K562 (cell line): Measurements from ENCODE around the gene GLP2R. TPM values are rescaled to one million over a fixed set of nuclear protein-coding genes. Genes with fewer than 3 reads are reported as not detected.

ENCODE experiments used
- ATAC-seq: fragments of 200-7000 bp; cut with Tn5 transposase; 3 replicates; pipeline ENCODE4 v1.9.1; 2020; ENCODE audit warnings: moderate library complexity
- BruUV-seq: library from RNA; stranded (reverse); fragments of 400-500 nt; replicated peaks from 2 replicates; lab custom pipeline; 2021; lab: Mats Ljungman, UMichigan
- CTCF ChIA-PET: fragments of 300-600 bp; formaldehyde crosslinking; extraction: SDS; loops from one replicate; lab custom pipeline; 2021; ENCODE audit warnings: low intra/inter-chr PET ratio; lab: Yijun Ruan, JAX
- POLR2A ChIA-PET: fragments of 300-600, 350-650 bp; sonication (Branson Sonifier 250); formaldehyde crosslinking; extraction: SDS; loops from one replicate; lab custom pipeline; 2021; ENCODE audit warnings: antibody characterized with exemption, inconsistent platforms; lab: Yijun Ruan, JAX
- DNase-seq, 4 experiments: peaks; one replicate each; pipeline versions ENCODE4 v3.0.0 to v3.0.0-alpha.2; 2011 to 2018; ENCODE audit warnings: low spot score in 3 of 4, mixed read lengths in 3 of 4; ENCODE audit errors: extremely low read depth in 1 of 4
- FAIRE-seq: peaks from 2 replicates; lab custom pipeline; 2011; peaks lifted over from hg19 to GRCh38; lab: Jason Lieb, UNC
- H2AFZ ChIP-seq: 2 replicates; pipeline ENCODE4 v1.6.0; 2011; ENCODE audit warnings: low read depth, low read length, control low read depth, inconsistent platforms
- H3K27ac ChIP-seq: fragments of 200-600 bp; 3 replicates; pipeline ENCODE4 v1.8.0; 2011; ENCODE audit warnings: low read depth, mild to moderate bottlenecking, control low read depth, inconsistent platforms, low read length, moderate library complexity, mixed read lengths; ENCODE audit errors: extremely low read depth
- H3K27me3 ChIP-seq, 2 experiments: fragments of 300-600 bp in 1 of 2; 2 replicates in 1 of 2; 3 replicates in 1 of 2; pipeline versions ENCODE4 v1.6.0 to v1.8.0; 2011; ENCODE audit warnings: inconsistent platforms in 2 of 2, low read length in 2 of 2, mild to moderate bottlenecking in 1 of 2, mixed read lengths in 1 of 2, moderate library complexity in 1 of 2; ENCODE audit not compliant: control insufficient read depth in 2 of 2, insufficient read depth in 2 of 2
- H3K36me3 ChIP-seq: fragments of 300-600 bp; 3 replicates; pipeline ENCODE4 v1.8.0; 2011; ENCODE audit warnings: mild to moderate bottlenecking, low read length, inconsistent platforms; ENCODE audit not compliant: control insufficient read depth, insufficient read depth
- H3K4me1 ChIP-seq, 2 experiments: fragments of 200-600 bp in 1 of 2; replicated peaks in 1 of 2; 2 replicates in 1 of 2; 3 replicates in 1 of 2; pipeline versions ENCODE4 v1.5.1 to v1.8.0; 2011; ENCODE audit warnings: inconsistent platforms in 2 of 2, low read length in 2 of 2, mild to moderate bottlenecking in 1 of 2, mixed read lengths in 1 of 2, moderate library complexity in 1 of 2; ENCODE audit not compliant: control insufficient read depth in 2 of 2, insufficient read depth in 2 of 2
- H3K4me2 ChIP-seq: 2 replicates; pipeline ENCODE4 v1.6.1; 2011; ENCODE audit warnings: low read length, control low read depth, inconsistent platforms, mixed read lengths; ENCODE audit not compliant: insufficient read depth
- H3K4me3 ChIP-seq: fragments of 200-600 bp; sonication (generic), shearing (Covaris generic); 2 replicates; pipeline ENCODE4 v1.5.1; 2016; ENCODE audit warnings: control low read depth, inconsistent platforms
- H3K79me2 ChIP-seq: fragments of 200-600 bp; 3 replicates; pipeline ENCODE4 v1.8.0; 2011; ENCODE audit warnings: low read length, inconsistent platforms; ENCODE audit not compliant: control insufficient read depth, insufficient read depth
- H3K9ac ChIP-seq, 2 experiments: 2 replicates each; pipeline versions ENCODE4 v1.6.0 to v1.6.1; 2011; ENCODE audit warnings: low read depth in 2 of 2, low read length in 2 of 2, control low read depth in 1 of 2, inconsistent platforms in 1 of 2, mild to moderate bottlenecking in 1 of 2, mixed read lengths in 1 of 2; ENCODE audit not compliant: insufficient read depth in 1 of 2
- H3K9me1 ChIP-seq: one replicate; pipeline ENCODE4 v1.6.0; 2011; ENCODE audit warnings: inconsistent platforms, mild to moderate bottlenecking, low read length, moderate library complexity; ENCODE audit not compliant: control insufficient read depth, insufficient read depth
- H3K9me3 ChIP-seq: replicated peaks from 2 replicates; pipeline ENCODE4 v1.5.1; 2011; ENCODE audit warnings: low read depth, low read length, inconsistent platforms; ENCODE audit not compliant: control insufficient read depth, insufficient read depth
- H4K20me1 ChIP-seq: replicated peaks from 2 replicates; pipeline ENCODE4 v1.6.1; 2011; ENCODE audit warnings: low read length, inconsistent platforms, mixed read lengths; ENCODE audit not compliant: control insufficient read depth, insufficient read depth
- ARID1B ChIP-seq: fragments of 450-650 bp; IDR thresholded peaks from 2 replicates; pipeline ENCODE4 v1.6.1; 2016; ENCODE audit warnings: antibody characterized with exemption, mild to moderate bottlenecking, inconsistent platforms
- MXI1 ChIP-seq: IDR thresholded peaks from 2 replicates; pipeline ENCODE4 v1.6.1; 2011; ENCODE audit warnings: low read depth, mild to moderate bottlenecking, improper control_type of control experiment, low read length
- POU5F1 ChIP-seq: fragments of 150-350 bp; IDR thresholded peaks from 2 replicates; pipeline ENCODE4 v1.6.1; 2014; ENCODE audit warnings: borderline replicate concordance, low read length, low read depth, mild to moderate bottlenecking; ENCODE audit not compliant: partially characterized antibody
- TCF3 ChIP-seq: sonication (generic); formaldehyde crosslinking; IDR thresholded peaks from 2 replicates; pipeline ENCODE4 v1.4.0; 2020; ENCODE audit warnings: mild to moderate bottlenecking, missing genetic modification reagents
- ZC3H8 ChIP-seq: fragments of 450-650 bp; IDR thresholded peaks from 2 replicates; pipeline ENCODE4 v1.6.1; 2017
- ZNF445 ChIP-seq: fragments of 250-450 bp; sonication (Bioruptor Pico); IDR thresholded peaks from 2 replicates; pipeline ENCODE4 v1.4.0; 2020; ENCODE audit warnings: low read depth, mild to moderate bottlenecking, moderate library complexity
- WGBS: fragments of 100-300 bp; shearing (Covaris generic); methylation state at CpG from one replicate; pipeline ENCODE4 v1.1.6; 2016; ENCODE audit warnings: low coverage, mixed read lengths; ENCODE audit not compliant: insufficient coverage; ENCODE audit errors: missing lambda C conversion rate; 5-methylcytosine and 5-hydroxymethylcytosine counted together
- in situ Hi-C: fragments of 300-500 bp; cut with MboI; formaldehyde crosslinking; loops from 4 replicates; pipeline ENCODE4 v1.15.0; 2018; ENCODE audit warnings: inconsistent platforms, mixed read lengths
- intact Hi-C: fragments of 100-400 bp; cut with micrococcal nuclease; formaldehyde crosslinking; loops from 2 replicates; pipeline ENCODE4 v1.14.2; 2022
- polyA plus RNA-seq, 8 experiments: library from polyadenylated mRNA; depleted of rRNA in 4 of 8; stranded (reverse) in 5 of 8; unstranded in 3 of 8; fragments of >200 nt; fragmentation: Nextera tagmentation in 2 of 8; fragmentation: Illumina TruSeq in 1 of 8; extraction: Ambion mirVana in 2 of 8; extraction: Trizol in 1 of 8; gene quantifications; 2 replicates each; pipeline versions ENCODE4 v1.2.1 to v1.2.3, GENCODE V29; 2011 to 2014; ENCODE audit warnings: inconsistent platforms in 1 of 8, missing spikeins in 1 of 8
- total RNA-seq, 7 experiments: library from RNA; depleted of rRNA in 6 of 7; stranded (reverse); fragments of >200 nt in 6 of 7; fragmentation: Illumina TruSeq in 2 of 7; extraction: Trizol in 2 of 7; gene quantifications; 2 replicates each; pipeline versions ENCODE4 v1.2.1 to v1.2.3, GENCODE V29; 2011 to 2021; ENCODE audit warnings: low replicate concordance in 1 of 7
- TF ChIP-seq, protein P1 (sequence below): fragments of 200-600 bp; sonication (generic); IDR thresholded peaks from one replicate; pipeline ENCODE4 v1.6.1; 2012; ENCODE audit warnings: mild to moderate bottlenecking, low read depth, low read length, inconsistent platforms
- TF ChIP-seq, protein P2 (sequence below), 2 experiments: fragments of 200-800 bp in 1 of 2; sonication (Bioruptor generic) in 1 of 2; sonication (generic) in 1 of 2; formaldehyde crosslinking in 1 of 2; IDR thresholded peaks in 1 of 2; conservative IDR thresholded peaks in 1 of 2; 2 replicates each; pipeline versions ENCODE4 v1.5.0 to v1.6.1; 2016 to 2020; ENCODE audit warnings: missing compliant biosample characterization in 1 of 2, missing genetic modification characterization in 1 of 2, missing genetic modification reagents in 1 of 2

Gene GLP2R
- total and polyA plus RNA-seq, 9 of the 15 experiments (the other 6 are each of a cell fraction or from before 2014, with no cell fraction given), result not detected

GRCh38 chr17:9917131-9917530 lies 91.4 kb downstream of the GLP2R start:
- H3K9me1 ChIP-seq, result no peaks in the 10 kb centered on the region
- H3K4me1 ChIP-seq, result no peaks in the 10 kb centered on the region
- no peak overlapping the region for H3K9ac ChIP-seq
- CTCF ChIA-PET, result no interaction called here
- TF ChIP-seq TCF3 (no peak), POU5F1 (no peak), ARID1B (no peak), ZNF445 (CRISPR knock-in tag) (no peak), ZC3H8 (no peak), MXI1 (no peak)
- TF ChIP-seq, protein P1, sequence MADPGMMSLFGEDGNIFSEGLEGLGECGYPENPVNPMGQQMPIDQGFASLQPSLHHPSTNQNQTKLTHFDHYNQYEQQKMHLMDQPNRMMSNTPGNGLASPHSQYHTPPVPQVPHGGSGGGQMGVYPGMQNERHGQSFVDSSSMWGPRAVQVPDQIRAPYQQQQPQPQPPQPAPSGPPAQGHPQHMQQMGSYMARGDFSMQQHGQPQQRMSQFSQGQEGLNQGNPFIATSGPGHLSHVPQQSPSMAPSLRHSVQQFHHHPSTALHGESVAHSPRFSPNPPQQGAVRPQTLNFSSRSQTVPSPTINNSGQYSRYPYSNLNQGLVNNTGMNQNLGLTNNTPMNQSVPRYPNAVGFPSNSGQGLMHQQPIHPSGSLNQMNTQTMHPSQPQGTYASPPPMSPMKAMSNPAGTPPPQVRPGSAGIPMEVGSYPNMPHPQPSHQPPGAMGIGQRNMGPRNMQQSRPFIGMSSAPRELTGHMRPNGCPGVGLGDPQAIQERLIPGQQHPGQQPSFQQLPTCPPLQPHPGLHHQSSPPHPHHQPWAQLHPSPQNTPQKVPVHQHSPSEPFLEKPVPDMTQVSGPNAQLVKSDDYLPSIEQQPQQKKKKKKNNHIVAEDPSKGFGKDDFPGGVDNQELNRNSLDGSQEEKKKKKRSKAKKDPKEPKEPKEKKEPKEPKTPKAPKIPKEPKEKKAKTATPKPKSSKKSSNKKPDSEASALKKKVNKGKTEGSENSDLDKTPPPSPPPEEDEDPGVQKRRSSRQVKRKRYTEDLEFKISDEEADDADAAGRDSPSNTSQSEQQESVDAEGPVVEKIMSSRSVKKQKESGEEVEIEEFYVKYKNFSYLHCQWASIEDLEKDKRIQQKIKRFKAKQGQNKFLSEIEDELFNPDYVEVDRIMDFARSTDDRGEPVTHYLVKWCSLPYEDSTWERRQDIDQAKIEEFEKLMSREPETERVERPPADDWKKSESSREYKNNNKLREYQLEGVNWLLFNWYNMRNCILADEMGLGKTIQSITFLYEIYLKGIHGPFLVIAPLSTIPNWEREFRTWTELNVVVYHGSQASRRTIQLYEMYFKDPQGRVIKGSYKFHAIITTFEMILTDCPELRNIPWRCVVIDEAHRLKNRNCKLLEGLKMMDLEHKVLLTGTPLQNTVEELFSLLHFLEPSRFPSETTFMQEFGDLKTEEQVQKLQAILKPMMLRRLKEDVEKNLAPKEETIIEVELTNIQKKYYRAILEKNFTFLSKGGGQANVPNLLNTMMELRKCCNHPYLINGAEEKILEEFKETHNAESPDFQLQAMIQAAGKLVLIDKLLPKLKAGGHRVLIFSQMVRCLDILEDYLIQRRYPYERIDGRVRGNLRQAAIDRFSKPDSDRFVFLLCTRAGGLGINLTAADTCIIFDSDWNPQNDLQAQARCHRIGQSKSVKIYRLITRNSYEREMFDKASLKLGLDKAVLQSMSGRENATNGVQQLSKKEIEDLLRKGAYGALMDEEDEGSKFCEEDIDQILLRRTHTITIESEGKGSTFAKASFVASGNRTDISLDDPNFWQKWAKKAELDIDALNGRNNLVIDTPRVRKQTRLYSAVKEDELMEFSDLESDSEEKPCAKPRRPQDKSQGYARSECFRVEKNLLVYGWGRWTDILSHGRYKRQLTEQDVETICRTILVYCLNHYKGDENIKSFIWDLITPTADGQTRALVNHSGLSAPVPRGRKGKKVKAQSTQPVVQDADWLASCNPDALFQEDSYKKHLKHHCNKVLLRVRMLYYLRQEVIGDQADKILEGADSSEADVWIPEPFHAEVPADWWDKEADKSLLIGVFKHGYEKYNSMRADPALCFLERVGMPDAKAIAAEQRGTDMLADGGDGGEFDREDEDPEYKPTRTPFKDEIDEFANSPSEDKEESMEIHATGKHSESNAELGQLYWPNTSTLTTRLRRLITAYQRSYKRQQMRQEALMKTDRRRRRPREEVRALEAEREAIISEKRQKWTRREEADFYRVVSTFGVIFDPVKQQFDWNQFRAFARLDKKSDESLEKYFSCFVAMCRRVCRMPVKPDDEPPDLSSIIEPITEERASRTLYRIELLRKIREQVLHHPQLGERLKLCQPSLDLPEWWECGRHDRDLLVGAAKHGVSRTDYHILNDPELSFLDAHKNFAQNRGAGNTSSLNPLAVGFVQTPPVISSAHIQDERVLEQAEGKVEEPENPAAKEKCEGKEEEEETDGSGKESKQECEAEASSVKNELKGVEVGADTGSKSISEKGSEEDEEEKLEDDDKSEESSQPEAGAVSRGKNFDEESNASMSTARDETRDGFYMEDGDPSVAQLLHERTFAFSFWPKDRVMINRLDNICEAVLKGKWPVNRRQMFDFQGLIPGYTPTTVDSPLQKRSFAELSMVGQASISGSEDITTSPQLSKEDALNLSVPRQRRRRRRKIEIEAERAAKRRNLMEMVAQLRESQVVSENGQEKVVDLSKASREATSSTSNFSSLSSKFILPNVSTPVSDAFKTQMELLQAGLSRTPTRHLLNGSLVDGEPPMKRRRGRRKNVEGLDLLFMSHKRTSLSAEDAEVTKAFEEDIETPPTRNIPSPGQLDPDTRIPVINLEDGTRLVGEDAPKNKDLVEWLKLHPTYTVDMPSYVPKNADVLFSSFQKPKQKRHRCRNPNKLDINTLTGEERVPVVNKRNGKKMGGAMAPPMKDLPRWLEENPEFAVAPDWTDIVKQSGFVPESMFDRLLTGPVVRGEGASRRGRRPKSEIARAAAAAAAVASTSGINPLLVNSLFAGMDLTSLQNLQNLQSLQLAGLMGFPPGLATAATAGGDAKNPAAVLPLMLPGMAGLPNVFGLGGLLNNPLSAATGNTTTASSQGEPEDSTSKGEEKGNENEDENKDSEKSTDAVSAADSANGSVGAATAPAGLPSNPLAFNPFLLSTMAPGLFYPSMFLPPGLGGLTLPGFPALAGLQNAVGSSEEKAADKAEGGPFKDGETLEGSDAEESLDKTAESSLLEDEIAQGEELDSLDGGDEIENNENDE, result no peak
- TF ChIP-seq, protein P2, sequence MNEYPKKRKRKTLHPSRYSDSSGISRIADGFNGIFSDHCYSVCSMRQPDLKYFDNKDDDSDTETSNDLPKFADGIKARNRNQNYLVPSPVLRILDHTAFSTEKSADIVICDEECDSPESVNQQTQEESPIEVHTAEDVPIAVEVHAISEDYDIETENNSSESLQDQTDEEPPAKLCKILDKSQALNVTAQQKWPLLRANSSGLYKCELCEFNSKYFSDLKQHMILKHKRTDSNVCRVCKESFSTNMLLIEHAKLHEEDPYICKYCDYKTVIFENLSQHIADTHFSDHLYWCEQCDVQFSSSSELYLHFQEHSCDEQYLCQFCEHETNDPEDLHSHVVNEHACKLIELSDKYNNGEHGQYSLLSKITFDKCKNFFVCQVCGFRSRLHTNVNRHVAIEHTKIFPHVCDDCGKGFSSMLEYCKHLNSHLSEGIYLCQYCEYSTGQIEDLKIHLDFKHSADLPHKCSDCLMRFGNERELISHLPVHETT (CRISPR knock-in tag; conservative IDR thresholded peaks at IDR 0.05 in 1 of 2, IDR thresholded peaks at IDR 0.05 in 1 of 2), result no peak
- TF ChIP-seq, all 486 proteins: peak for 0
- intact Hi-C loops, result no loop called here
- WGBS, result 0% methylated on average over 10 of the region's 13 CpGs
- no peaks in the 10 kb centered on the region for H4K20me1 ChIP-seq
- no peak overlapping the region for H3K4me3 ChIP-seq
- H2AFZ ChIP-seq, result no peak overlapping the region
- H3K27ac ChIP-seq, result no peak overlapping the region
- H3K36me3 ChIP-seq, result no peaks in the 10 kb centered on the region
- H3K4me2 ChIP-seq, result no peak overlapping the region
- H3K79me2 ChIP-seq, result no peaks in the 10 kb centered on the region
- DNase-seq (no peak), ATAC-seq (no peak), FAIRE-seq (no peak)
- POLR2A ChIA-PET, result interaction anchor here (0.6 to 0.7 kb wide), 2 partner anchors 14 to 695 kb away, joined by 3 read pairs; no protein-coding TSS in a partner anchor
- in situ Hi-C loops, result no loop called here
- no peaks in the 10 kb centered on the region for H3K9me3 ChIP-seq
- H3K27me3 ChIP-seq, result peaks cover 0 to 5% of the 10 kb centered on the region in 2 experiments; a peak in 1 of 5 replicates
- no TSS peak for BruUV-seq
